ENCODE data around the gene SLCO3A1.

The SLCO3A1 gene

DNA sequence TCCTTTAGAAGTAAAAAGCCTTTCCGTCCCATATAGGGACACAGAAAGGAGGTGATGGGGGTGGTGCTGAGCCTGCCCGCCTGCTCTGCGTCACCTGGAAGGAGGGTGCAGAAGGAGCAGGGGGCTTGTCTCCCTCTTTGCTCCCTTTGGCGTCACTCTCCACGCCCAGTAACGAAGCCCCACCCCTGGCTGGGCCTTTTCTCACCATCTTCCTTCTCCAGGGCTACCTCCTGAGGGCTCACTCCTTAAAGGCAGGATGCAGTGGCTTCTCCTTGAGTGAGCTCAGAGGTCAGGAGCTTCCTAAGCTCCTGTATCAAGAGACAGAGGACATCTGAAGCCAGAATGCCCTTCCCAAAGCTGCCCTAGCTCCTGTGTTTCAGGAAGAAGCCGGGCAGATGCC lies 31.5 kb downstream of the SLCO3A1 start:
- DNase-seq, result no peak

DNA sequence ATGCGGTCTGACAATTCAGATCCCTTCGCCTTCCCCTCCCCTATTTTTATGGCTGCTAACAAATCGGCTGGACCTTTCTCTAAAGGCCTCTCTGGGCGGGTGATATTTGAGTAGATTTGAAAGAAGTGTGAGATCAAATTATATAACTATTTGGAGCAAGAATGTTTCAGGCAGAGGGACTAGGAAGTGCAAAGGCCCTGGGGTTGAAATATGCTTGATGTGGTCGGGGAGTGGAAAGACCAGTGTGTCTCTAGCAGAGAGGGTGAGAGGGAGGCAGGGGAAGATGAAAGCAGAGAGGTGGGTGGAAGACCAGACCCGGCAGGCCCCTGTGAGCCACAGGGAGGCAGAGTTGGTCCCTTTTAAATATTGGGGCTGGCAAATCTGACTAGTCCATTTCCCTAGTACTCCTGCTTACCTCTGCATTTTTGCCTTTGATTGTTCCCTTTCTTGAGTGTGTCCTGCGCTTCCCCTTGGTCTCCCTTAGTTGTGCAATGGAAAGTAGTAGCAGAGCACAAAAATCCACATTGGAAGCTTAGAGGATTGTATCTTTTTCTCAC lies 32.3 kb downstream of the SLCO3A1 start:
- no peak for DNase-seq

DNA sequence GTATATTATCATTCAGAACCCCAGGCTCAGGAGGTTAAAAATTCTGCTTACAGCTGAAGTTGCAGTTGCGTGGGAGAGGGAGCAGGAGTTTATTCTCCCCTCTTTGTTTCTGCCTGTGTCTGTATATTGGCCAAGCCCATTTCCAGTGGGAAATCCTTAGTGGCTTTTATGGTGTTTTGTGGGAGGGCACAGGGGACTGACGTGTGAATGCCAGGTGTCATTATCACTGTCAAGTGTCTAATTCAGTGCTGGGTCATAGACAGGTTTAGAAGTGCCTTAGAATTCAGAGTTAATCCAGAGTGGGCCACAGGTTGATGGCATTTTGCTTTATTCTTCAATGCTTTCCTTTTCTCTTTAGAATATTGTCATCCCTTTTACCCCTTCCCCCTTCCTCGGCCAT lies 33.4 kb downstream of the SLCO3A1 start:
- no peak for DNase-seq

DNA sequence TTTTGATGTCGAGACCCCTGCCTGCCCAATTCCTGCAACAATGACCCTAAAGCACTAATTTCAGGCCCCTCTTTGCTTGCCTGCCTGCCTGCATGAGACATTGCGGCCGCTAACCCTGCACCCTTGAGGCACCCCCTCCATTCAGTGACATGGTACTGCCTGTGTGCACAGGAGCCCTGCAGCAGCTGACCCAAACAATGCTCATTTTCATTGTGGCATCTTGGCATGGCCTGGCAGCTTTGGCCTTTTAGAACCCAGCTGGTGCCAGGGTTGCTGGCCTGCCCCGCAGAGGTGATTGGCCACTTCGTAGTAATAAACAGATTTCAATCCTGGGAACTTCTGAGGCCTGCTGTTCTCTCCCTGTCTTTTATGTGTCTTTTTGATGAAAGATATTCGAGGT lies 33.8 kb downstream of the SLCO3A1 start:
- no peak for DNase-seq

DNA sequence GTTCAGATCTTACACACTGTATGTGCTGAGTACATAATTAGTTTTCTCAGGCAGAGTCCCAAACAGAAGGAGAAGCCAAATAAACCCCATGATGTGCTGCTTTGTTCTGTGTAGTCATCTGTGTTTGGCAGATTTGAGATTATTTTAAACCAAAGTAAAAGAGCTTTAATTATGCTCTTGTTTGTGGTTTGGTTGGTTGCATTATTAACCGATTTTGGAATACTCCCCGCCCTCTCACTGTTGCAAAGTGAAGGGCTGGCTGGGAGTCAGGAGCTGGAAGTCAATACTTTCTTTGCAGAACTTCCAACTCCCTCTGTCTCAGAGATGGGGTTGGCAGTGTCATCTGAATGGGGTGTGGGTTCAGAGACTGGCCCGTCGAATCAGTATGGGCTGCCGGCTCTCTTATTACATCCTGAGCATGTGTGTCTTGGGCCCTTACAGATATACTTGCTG lies 34.4 kb downstream of the SLCO3A1 start:
- DNase-seq, result no peak

DNA sequence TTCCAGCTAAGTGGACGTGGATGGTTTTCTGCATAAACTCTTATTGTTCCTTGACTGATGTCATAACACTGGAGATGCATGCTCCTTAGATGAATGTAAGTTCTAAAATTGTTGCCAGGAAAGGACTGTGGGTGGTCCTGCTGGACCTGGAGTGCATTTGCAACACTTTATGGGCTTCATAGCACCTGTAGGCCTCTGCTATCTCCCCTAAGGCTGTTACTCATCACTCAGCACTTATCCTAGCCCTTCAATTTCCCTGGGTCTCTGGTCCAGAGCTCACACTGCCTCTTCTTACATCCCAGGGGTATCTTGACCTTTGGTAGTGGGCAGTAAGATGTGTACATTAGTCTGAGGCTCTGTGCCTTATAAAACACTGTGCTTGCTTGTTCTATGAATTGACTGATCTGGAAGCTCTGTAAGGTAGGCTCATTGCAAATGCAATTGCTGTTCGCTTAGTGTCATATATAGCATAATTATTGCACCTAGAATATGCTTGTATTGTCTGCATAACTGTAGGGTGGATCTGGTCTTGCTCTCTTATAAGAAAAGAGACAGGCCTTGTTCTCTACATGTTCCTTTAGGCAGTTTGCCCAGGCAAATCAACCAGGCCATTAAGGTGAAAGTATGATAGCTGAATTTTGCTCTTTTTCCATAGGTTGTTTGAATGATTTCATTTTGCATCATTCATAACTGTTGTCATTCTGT lies 35.8 kb downstream of the SLCO3A1 start:
- no peak for DNase-seq

DNA sequence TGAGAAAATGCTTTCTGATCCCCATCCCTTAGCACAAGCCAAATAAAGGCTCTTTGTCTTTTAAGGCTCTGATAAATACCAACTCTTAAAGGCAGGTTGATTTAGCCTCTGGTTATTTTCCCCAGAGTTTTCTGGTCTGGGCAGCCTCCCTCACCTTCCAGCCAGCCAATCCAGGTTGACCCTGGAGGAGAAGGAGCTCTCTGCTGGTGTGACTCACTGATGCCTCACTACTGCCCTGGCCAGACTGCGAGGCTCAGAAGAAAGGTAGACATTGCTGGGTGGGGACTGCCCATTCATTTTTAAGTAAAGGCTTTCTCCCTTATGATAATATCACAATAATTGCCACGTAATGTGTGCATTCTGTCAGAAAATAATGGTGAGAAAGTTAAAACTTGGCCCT lies 37.1 kb downstream of the SLCO3A1 start:
- DNase-seq, result no peak

DNA sequence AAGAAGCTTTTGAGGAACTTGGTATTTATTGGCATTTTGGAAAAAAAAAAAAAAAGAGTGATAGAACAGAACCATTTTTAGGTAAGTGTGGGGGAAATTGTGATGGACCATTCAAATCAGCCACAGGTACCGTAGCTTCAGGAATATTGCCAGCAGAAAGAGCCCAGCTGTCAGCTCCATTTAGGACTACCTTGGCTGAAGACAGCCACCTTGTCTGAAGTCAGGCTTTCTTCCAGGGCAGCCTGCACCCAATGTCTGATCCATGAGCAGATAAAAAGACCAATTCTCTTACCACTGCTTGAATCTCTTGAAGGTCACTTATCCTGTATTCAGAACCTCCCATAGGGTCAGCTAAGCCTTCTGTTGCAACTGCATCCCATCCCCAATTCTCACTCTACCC lies 37.6 kb downstream of the SLCO3A1 start:
- DNase-seq, result no peak

DNA sequence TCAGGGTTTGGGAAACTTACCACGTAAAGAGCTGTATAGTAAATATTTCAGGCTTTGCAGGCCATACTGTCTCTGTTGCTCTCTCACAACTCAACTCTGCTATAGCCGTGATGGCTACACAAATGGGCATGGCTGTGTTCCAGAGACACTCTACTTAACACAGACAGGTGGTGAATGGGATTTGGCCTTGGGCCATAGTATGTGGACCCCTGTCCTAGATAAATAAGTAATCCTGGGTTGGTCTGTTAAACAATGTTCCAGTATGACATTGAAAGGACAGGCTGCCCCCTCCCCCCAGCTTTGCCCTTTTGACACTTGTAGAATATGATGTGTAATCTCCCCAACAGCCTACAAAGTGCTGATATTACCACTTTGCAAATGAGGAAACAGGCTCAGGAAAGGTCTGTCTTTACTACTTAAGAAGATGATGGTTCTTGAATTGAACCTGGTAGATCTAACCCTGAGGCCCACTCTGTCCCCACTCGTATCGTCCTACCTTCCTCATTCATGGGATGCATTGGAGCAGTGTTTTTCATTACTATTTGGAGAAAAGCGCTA lies 38.4 kb downstream of the SLCO3A1 start:
- no peak for DNase-seq

DNA sequence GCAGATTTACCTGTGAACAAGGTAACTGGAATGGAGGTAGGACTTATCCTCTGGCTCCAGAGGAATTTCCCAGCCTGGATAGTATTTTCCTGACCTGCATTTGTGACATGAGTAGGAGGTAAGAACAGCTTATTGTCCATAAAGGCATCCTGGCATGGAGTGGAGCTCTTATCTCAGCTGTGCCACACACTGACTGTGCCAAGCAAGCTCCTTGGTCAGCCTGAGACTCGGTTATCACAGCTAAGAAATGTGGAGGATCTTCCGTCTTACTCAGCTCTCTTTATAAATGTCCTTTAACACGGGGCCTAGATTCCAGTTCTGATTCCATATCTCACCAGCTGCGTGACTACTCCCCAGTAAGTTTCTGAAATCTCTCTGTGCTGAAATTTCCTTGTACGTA lies 38.9 kb downstream of the SLCO3A1 start:
- no peak for DNase-seq

DNA sequence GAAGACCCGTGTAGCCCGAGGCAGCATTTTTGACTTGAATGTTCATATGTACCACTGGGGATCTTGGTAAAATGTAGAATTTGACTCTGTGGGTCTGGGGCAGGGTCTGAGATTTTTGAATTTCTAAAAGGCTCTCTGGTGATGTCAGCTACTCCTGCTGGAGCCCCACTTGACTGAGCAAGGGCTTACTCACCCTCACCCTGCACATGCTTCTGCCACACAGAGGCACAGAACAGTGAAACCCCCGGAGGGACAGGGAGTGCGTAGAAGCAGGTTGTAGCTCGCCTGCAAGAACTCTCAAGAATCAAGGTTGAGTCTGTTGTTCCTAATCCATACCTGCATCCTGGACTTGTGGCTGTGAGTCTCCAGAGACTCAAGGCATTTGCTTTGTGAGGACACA lies 41.1 kb downstream of the SLCO3A1 start:
- no peak for DNase-seq

DNA sequence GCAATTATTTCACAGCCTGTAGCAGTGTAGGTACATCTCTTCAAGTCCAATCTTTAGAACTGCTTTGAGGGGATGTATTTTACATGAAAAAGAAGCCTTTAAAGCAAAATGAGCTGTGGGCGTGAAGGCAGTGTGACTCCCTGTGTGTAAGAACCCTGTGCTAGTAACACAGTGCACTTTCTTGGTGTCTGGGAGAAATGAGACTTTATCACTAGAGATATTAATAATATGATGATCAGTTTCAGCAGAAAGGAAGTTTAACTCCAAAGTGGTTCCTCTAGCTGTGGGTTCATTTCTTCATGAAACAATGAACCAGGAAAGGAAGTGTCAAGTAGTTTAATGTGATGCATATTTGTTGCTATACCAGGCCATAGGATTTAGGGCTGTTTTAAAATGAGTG lies 41.5 kb downstream of the SLCO3A1 start:
- DNase-seq, result no peak

DNA sequence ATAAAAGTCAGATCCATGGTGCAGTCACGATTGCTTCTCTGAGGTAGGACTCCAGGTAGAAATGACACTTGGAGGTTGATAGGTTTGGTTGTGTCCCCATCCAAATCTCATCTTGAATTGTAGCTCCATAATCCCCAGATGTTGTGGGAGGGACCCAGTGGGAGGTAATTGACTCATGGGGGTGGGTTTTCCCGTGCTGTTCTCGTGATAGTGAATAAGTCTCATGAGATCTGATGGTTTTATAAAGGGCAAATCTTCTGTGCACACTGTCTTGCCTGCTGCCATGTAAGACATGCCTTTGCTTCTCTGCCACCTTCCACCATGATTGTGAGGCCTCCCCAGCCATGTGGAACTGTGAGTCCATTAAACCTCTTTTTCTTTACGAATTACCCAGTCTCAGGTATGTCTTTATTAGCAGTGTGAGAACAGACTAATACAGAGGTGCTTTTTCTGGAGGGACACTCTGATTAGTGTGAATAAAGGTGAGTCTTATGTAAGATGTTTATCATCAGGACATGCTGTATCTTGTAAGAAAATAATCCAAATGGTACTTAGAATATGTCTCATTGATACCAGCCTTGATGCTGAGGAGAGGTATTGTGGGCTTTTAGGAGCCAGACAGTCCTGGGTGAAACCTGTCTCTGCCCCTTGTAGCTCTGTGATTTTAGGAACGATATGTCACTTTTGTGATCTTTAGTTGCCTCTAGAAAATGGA lies 43.0 kb downstream of the SLCO3A1 start:
- DNase-seq, result no peak

DNA sequence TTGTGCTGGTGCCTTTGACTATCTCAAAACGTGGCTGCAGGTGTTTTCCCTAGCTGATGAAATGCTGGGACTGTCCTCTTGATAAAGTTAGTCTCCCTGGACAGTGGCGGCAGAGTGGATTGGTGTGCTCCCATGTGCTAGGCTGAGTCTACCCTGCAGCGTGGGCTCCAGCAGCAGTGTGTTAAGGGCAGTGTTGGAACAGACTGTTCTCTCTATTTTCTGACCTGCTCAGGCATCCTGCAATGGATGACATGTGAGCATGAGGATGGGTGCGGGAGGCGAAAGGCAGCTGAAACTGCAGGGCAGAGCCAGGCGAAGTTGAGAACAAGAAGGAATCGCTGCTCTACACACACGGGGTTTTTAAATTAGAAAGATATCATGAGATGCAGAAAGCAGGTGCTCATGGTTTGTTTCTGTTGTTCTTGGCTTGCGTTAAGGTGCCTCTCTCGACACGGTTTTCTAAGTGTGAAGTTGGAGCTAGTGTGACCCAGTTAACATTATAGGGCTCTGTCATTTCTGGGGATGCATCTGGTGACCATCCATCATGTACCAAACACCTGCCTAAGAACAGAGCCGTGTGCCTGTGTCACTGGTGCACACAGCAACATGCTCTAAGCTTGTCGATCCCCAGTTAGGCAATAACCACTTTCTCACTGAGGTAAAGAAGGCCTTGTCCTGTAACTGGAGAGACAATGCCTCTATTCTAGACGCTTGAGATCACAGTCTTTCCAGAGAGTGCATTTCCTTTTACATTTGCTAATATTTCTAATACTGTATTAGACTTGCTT lies 44.3 kb downstream of the SLCO3A1 start:
- no peak for DNase-seq

DNA sequence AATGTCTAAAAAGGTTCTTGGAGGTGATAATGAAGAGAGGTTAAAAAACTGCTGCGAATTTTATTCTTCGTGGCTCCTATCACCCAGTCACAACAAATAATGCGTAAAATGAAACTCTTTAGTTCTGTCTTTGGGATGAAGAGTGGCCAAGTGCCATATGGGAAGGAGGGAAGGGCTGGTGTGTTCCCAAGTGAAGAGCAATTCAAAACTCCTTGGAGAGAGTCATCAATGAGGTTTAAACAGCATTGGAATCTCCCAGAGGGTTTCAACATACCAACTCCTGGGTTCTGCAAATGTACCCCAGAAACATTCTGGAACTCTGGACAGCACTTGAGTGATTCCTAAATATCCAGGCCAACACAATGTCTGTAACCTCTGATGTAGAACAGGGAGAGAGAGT lies 45.3 kb downstream of the SLCO3A1 start:
- DNase-seq, result no peak

DNA sequence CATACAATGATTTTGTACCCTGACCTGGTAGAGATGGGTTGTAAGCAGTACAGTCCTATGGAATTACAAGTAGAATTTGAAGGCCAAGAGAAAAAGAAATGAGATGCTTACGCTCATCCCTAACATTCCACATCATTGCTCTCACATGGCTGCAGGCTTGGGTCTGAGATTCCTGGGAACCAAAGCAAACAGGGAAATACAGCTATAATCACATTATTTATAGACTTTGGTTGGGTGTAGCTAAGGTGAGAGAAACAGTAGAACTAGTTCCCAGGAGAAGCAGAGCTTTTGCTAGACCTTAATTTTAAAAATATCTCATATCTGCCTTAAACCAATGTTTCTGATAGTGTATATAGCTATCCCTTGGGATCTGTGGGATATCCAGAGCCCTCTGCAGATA lies 51.4 kb downstream of the SLCO3A1 start:
- DNase-seq, result no peak

DNA sequence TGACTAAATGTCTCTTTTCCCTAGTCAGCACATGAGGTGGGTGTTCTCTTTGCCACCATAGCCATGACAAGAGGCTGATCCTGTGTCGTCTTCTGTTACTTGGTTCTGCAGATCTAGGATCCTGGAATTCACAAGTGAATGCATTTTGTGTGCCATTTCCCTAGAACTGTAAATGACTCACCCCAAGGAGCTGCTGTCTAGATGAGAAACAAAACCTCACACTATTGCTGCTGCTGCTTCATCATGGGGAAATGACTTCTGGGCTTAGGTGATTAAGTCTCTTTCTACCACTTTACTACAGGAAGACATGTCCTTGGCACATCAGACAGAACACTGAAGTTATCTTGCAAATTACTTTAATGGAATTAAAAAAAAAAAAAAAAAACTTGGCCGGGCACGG lies 54.9 kb downstream of the SLCO3A1 start:
- no peak for DNase-seq

DNA sequence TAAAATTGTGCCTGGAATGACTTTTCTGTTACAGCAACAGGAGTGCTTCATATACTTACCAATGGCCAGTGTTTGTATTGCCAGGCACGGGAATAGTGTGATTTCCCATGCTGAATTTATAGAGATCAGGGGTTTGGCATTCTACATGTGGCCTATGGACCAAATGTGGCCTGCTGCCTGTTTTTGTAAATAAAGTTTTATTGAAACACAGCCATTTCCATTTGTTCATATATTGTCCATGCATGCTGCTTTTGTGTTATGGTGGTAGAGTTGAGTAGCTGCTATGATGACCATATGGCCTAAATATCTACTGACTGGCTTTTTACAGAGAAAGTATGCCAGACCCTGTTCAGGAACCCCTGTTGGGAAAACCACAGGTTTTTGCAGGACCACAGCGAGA lies 55.6 kb downstream of the SLCO3A1 start:
- no peak for DNase-seq

DNA sequence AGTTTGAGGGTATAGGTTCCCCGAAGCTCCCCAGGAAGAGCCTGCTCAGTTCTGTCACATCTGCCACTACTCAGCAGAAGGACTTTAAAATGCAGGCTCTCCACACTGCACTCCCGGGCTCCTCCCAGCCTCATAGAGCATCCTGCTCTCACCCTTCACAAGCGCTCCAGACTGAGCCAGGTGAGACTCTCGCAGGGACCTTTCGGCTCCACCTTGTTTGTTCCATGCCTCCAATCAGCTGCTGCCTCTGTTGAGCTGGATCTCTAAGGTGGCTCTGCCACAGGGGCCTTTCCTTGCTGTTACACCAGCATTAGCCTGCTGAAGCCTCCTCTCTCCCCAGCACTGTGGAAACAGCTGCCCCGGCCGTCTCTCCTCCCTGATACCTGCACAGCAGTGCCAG lies 56.1 kb downstream of the SLCO3A1 start:
- DNase-seq, result no peak

DNA sequence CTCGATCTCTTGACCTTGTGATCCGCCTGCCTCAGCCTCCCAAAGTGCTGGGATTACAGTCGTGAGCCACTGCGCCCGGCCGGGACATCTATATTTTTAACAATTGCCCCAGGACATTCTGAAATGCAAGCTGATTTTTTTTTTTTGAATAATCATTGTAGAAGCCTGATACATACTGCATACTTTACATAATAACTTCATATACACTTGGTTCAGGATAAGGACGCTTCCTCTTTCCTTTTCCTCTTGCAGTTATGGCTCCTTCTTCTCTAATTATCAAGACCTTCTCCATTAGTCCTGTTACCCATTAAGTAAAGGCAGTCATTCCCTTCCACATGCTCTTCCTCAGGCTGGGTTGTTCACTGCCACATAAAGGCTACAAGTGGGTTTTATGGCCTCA lies 58.3 kb downstream of the SLCO3A1 start:
- DNase-seq, result no peak

DNA sequence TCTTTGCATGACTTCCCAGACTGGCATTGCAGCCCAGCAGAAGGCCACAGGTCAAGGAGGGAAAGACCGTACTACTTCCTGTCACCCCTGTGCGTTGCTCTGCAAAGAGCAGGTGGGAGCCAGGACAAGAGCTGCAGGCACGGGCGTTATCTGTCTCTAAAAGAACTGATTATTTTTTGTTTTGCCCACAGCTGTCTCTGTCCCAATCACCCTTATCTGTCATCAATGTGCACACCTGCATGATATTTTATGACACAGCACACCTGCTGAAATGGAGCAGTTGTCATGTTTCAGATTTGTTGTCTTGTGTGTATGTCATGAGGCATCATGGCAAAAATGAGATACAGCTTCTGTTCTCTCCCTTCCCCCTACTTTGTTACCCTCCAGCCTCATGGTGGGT lies 58.8 kb downstream of the SLCO3A1 start:
- DNase-seq, result no peak

DNA sequence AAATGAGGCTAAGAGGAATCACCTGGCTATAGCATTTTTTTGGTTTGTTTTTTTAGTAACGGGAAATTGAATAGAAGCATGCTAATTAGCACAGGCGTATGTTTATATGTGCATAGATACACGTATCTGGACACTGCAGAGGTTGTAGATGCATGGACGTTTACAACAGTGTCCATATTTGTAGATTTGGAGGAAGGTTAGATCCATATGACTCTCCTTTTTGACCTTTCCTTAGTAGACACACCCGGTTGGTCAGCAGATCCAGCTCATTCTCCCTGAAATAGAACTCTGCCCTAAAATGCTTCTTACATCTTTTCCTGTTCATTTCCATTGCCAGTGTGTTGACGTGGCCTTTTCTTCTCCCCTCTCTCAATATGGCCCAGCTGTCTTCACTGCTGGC lies 60.1 kb downstream of the SLCO3A1 start:
- no peak for DNase-seq

DNA sequence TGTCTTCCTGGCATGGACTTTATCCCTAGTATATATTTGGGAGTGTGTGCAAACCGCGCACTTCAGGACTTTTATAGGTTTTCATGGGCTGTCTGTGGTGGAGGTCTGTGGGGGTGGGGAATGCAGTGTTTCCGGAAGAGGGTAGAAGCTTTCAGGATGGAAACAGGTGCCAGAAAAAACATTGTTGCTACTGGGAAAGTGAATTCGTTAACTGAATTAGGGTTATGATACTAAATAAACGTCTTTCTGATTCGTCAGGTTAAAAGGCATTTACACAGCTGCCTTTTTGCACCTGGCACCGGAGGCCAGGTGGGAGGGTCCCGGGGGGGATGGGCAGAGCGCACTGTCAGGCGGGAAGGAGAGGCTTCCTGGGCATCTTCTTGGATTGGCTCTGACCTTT lies 62.1 kb downstream of the SLCO3A1 start:
- DNase-seq, result no peak

Measured in stimulated activated CD4-positive, alpha-beta T cell treated with anti-CD3 and anti-CD28 coated beads, Interleukin-2, amount 100 ng/mL, for 48 hours (primary cell).